Stimulated activated CD8-positive, alpha-beta memory T cell treated with anti-CD3 and anti-CD28 coated beads, Interleukin-4, amount 100 ng/mL, for 1 hour (primary cell): Measurements from ENCODE around the gene OTUD5.
"Not testable (repeated sequence)": the region's sequence is repeated elsewhere in the genome, so short reads cannot be mapped to it uniquely, and the experiment has no call there.

ENCODE experiments used
- DNase-seq, 2 donors: peaks; one replicate each; pipeline ENCODE4 v3.0.0-alpha.2; 2020; ENCODE audit warnings: low read depth in 2 of 2, low spot score in 1 of 2

OTUD5 gene

GRCh38 chrX:48890934-48891401 is 66.4 kb downstream of the OTUD5 start:
- no peak for DNase-seq

DNA sequence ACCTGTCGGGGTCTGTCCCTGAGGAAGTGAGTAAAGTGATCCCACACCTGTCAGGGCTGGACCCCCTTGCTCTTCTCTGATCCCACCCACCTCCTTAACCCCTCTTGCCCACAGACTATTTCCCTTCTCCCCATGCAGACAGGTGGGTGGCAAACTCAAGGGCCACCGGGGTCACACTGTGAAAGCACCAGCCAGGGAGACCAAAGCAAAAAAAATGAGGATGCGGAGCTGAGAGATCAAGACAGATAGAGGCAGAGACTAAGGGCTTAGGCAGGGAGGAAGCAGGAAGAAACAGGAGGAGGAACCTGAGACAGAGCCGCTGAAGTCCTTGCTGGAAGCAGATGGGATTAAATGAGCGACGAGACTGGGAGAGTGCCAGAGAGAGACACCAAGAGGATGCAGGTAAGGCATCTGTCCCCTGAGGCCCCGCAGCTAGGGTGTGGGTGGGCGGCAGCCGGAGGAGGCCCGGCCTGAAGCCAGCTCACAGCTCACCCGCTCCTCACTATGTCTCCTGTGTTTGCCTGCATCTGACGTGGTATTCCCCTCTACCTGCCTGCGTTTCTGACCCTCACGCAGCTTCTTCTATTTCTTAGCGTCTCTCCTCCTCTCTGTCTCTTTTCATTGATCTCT is 67.0 kb downstream of the OTUD5 start:
- DNase-seq: no peak

DNA sequence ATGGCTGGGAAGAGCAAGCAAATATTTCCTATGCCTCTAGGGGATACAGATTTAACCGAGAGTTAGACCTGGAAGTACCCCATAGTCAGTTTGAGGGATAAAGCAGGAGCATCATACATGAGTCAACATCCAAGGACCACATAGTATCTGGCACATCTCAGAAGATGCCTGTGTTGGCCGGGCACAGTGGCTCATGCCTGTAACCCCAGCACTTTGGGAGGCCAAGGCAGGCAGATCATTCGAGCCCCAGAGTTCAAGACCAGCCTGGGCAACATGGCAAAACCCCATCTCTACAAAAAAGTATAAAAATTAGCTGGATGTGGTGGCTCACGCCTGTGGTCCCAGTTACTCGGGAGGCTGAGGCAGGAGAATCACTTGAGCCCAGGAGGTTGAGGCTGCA is 70.8 kb downstream of the OTUD5 start:
- not testable (repeated sequence) for DNase-seq

DNA sequence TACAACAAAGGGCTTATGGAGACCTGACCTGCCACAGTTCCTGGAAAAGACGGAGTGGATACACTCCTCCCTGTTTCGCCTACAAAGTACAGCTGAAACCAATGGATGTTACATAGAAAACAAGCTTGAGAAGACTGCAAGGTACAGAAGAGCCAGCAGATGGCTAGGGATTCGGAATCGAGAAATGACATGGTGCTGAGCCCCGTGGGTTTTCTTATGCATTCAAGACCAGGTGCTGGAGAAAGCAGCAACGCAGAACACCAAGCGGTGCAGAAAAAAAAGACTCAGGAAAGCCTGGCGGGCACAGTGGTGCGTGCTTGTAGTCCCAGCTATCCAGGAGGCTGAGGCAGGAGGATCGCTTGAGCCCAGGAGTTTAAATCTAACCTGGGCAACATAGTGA is 73.7 kb downstream of the OTUD5 start:
- no peak for DNase-seq

GRCh38 chrX:48876944-48877343 is 80.5 kb downstream of the OTUD5 start:
- not testable (repeated sequence) for DNase-seq
